CD4-positive, alpha-beta T cell treated with Interleukin-15 for 1 hour (primary cell): ENCODE measurements around the gene PPME1.
A peak's percentile ranks its signal among the peaks of the same experiment; 100 is the strongest.

Experiments used
- DNase-seq: peaks from one replicate; pipeline ENCODE4 v3.0.0-alpha.2; 2020

PPME1 gene

DNA sequence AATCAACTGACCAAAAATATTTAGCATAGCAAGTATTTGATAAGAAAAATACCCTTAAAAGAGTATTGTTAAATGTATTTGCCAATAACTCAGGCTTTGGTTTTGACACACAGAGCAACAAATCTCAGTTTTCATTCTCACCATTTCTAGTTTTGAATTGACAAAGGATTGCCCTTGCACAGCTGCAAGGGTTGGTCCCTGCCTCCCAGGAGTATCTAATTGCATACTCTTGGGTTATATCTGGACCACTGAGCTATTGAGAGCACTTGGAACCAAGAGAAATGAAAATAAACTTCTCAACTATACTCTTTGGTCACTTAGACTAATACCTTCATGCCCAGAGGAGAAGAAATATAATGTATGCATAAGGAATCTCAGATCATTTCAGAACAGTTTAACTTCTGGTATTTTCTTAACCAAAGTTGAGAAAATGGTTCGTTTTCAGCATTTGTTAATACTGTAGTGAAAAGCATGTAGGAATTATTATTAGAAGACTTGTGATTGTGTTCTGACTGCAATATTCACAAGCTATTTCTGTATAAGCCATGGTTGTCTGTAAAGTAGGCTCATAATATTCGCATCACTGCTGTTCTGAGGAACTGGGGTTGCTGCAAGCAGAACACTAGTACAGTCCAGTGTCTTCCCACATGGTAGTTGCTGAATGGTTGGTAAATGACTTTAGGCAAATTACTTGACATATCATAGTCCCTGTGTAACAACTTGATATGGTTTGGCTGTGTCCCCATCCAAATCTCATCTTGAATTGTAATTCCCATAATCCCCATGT lies 8.2 kb upstream of the PPME1 start:
- DNase-seq = no peak

DNA sequence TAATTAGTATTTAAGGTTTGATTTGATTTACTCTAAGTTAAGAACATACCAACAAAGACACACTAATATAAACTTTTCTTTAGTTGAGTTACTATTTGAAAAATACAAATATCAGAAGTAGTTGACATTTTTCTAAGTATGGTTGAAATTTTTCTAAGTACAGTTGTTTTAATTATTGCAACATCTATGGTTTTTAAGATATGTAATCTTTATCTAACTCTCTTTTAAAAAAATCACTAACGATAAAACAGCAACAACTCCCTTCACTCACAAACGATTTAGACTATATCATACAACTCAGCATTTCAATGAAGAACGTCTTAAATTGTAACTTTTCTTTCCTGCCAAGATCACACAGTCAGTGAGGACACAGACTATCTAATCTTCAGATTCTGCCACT lies 2.3 kb upstream of the PPME1 start:
- no peak for DNase-seq

DNA sequence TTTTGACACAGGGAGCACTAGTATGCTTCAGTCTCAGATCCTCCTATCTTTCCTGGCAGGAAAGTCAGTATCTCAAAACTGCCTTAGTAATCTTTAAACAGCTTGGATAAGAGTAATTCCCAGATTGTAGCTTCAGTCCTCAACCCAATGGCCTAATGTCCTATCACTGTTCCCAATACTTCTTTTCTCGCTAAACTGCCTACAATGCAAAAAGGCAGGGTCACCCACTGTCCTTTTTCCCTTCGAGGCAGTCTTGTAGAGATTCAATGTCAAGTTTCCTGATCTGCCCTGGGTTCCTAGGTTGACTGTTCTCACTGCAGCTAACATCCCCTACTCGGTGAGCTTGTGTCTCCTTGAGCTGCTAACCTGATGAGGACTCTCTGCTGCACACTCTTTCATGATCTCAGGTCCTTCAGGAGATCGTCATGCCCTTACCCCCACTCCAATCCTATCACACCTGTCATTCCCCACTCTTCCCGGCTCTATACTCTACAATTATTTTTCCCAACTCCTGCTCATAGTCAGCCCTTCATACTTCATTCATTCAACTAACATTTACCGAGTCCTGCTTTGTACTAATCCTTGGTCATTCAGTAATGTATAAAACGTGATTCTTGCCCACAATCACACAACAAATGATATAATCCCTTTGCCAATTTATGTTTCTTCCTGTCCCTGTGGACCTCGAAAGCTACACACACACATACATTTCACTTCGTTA lies 1.2 kb upstream of the PPME1 start:
- no peak for DNase-seq

DNA sequence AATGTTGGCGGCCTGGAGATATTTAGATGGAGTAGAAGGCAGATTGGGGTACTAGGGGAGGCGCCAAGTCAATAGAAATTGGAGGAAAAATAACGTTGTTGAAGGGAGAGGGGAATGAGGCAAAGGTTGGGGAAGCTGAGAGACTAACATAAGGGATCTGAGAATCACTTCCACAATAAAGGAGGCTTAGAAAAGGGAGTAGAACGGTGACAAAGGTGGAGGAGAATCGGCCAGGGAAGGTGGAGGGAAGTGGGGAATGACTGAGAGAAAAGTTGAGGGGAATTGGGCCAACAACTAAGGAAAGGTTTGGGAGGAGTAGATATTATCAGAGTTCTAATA lies 510 bp downstream of the PPME1 start:
- DNase-seq = no peak

DNA sequence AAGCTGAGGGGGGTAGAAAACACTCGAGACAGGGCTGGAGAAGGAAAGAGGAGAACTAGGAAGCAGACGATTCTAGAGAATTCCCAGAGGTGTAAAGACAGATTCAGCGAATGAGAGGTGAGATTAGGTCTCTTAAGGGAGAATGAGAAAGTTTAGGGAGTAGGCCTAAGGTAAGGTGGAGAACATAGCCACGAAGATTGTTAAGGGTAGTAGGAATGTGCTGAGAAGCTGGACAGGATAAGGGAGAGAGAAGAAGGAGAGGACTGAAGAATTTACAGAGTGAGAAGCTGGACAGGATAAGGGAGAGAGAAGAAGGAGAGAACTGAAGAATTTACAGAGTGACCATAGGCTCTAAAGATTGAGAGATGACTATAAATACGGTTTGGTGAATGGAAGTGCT lies 908 bp downstream of the PPME1 start:
- DNase-seq = no peak

DNA sequence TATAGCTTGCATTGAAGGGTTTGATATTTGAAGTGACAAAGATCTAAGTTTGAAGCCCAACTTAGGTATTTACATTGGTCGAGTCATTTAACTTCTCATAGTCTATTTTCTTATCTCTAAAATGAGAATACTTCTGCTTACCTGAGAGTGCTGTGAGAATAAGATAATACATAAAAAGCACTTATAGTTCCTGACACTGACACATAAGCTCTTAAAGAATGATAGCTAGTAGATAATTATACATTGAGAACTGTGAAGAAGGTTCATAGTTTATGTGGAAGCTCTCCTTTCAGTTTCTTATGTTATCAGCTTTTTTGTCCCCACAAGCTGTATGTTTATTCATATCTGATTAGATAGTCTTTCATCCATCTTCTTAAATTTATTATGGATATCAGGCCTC lies 4.8 kb downstream of the PPME1 start:
- no peak for DNase-seq

DNA sequence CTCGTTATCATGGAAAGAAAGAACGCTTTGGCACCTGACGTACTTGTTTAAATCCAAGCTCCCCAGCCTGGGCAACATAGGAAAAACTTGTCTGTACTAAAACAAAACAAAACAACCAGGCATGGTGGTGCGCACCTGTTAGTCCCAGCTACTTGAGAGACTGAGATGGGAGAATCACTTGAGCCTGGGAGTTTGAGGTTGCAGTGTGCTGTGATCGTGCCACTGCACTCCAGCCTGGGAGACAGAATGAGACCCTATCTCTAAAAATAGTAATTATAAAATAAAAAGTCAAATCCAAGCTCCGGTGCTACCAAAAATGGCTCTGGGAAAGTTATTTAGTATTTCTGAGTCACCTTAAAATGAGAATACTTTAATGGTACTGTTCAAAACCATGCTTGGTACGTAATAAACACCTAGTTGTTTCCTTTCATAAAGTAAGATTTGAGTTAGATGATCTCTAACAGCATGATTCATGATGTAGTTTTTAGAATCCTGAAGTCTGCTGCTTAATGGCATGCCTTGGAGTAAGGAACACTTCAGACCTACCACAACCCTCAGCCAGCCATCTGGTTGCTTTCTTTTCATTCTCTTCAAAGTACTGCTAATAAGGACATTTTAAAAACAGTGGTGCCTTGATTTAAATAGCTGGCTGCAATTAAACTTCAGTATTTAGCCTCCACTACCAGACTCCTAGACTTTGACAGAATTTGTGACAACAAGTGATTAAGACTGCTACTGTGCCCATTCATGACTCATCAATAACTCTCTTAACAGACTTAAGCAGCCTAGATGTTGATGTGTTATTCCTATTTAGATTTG lies 8.4 kb downstream of the PPME1 start:
- no peak for DNase-seq

DNA sequence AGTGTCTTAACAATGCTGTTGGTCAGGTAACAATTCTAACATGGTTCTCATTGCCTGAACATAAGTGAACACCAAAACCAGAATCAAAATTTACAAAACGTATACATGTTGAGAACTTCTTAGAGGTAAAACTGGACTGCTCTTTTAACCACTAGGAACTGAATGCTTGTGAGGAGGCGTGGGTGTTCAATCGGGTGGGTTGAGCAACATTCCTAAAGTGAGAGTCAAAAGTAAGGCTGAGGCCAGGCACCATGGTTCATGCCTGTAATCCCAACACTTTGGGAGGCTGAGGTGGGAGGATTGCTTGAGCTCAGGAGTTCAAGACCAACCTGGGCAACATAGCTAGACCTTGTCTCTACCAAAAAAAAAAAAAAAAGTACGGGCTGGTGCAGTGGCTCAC lies 11.5 kb downstream of the PPME1 start:
- no peak for DNase-seq

DNA sequence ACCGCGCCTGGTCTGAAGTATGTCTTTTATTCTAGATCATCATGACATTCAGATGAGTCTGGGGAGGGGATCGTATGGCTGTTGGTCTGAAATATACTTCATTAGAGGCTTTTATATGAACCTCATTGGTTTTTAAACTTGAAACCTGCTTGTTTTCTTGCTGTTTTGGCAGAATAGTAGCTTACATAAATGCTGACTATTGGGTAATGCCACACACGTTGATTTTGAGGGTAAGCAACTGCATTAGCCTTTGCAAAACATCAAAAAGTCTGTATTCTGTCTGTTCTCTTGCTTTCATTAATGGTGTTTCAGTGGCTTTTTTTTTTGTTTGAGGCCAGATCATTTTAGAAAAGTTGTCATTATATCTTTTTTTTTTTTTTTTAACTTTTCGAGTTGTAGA lies 14.2 kb downstream of the PPME1 start:
- no peak for DNase-seq

DNA sequence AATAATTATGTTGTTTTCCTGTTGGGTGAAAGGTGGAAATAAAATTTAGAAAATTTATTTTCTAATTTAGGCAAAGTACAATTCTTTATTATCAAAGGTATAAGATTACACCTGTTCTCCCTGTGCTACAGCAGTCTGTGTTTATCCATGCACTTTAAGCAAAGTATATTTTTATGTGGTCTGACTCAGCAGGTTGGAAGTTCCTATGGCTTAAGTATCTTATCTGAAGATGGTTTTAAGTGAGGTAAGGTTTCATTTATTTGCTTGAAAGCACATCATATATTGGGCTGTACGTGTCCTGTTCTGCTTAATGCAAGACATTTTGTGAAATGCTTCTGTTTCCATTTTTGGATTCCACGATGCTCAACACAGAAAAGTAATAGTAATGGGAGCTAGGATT lies 14.6 kb downstream of the PPME1 start:
- no peak for DNase-seq

DNA sequence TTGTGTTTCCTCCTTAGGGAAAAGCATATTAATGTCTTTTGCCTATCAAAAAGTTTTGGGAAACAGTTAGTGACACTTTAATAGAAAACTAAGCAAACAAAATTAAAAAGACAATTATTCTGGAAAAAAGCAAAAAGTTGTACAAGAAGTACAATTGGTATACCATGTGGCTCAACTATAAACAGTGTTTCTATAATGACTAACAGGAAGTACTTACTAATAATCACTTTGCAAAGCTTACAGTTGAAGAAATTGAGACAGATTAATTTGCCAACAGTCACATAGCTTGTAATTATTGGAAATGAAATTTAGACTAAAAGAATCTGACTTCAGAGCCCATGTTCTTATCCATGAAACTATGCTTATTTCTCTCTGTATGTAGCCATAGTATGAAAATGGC lies 24.7 kb downstream of the PPME1 start:
- no peak for DNase-seq

DNA sequence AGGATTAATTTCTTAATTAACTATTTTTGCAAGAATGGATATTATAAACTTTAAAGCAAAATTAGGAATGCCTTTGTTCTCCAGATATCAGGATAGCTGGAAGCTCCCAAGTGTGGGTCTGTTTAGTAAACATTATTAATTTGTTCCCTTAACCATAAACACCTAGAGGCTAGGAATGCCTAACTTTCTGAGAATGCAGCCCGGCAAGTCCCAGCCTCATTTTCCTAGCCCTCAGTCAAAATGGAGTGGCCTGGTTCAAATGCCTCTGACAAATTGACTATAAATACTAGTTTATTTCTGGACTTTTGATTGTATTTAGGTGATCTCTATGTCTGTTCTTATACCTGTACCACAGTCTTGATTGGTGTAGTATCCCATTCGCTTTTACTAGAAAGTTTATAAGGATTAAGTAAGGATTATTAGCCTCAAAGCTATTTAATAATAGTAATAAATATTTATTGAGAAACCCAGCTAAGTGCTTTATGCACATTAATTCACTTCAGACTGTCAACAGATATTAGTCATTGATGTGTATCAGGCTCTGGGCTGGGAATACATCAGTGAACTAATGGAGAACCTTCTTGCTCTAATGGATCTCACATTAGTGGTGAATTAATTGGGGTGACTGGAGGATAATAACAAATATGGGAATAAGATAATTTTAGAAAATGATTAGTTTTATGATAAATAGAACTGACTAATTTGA lies 25.8 kb downstream of the PPME1 start:
- DNase-seq = no peak

DNA sequence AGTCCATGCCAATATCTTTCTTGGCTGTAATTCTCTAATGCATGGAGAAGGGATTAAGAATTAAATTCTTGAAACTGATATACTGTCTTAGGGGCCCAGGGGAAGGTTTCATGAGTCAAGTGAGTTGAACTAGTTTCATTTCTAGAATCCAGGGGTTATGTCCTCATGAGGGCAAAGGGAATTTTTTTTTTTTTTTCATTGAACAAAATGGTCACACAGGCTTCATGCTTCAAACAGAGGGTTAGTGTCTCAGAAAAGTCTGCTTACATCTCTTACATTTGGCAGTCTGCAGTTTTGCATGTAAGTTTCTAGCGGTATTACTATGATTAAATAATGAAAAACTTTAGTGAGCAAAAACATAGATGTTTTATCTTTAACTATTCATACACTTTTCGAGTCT lies 32.9 kb downstream of the PPME1 start:
- DNase-seq = no peak

DNA sequence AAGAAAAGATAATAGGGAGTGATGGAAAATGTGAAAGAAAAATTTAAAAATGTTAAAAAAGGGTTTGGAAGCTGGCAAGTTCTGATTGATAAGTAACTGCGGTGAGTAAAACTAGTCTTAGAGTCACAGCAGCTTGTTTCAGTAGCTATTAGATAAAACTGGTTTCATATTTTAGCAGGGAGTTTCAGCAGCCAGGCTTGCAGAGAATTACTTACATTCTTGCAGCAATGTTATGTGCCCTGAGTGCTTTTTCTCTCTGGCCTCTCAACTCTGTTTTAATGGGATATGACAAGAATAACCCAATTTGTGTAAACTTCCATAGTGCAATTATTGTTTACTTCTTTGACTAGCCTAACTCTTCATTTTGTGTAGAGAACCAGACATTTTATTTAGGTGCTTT lies 33.6 kb downstream of the PPME1 start:
- DNase-seq = no peak

DNA sequence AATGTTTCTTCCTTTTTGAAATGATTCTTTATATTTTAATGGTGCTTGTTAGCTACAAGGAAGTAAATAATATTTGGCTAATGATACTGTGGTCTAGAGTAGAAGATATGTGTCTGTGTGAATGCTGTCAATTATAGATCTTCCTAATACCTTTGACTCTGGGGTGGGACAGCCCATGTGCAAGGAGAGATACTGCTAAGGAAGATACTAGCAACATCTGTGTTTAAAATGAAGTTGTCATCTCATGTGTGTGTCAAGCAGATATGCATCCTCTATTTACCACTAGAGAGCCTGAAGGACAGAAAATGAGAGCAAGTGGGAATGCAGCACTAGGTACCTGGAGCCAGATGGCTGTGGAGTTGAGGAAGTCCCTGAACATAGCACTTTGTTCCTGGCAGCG lies 34.1 kb downstream of the PPME1 start:
- DNase-seq = no peak

DNA sequence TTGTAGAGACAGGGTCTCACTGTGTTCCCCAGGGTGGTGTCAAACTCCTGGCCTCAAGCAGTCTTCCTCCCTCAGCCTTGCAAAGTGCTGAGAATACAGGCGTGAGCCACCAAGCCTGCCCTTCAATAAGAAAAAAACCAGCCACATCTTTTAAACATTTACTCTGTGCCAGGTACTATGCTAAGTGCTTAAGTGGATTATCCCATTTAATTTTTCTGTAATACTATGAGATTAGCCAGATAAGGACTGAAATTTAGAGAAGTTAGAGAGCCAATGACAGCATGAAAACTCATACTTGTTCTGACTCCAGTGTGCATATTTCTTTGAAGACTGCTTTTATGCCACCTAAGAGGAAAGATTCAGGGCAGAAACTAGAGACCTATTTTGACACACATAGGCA lies 35.7 kb downstream of the PPME1 start:
- no peak for DNase-seq

DNA sequence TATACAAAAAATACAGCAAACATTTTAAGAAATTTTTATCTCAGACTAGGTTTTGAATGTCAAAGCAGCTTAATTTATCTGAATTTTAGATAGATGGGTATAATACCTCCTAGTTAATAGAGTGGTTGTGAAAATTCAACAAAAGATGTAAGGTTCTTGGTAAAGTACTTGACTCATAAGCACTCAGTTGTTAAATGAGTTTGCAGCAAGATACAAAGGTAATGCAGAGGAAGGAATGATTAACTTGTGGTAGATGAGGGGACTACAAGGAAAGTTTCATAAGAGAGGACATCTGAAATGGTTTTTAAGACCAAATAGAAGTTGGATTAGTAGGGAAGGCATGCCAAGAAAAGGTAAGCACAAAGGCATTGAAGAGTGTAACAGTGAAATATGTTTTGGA lies 37.4 kb downstream of the PPME1 start:
- no peak for DNase-seq

DNA sequence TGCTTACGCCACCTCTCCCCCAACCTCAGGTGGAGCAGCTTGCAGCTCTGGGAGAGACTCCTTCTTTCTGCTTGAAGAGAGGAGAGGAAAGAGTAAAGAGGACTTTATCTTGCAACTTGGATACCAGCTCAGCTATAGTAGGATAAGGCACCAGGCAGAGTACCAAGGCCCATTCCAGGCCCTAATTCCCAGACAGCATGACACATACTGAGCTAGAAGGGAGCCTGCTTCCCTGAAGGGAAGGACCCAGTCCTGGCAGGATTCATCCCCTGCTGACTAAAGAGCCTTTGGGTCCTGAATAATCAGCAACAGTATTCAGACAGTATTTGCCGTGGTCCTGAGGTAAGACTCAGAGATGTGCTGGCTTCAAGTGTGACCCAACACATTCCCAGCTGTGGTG lies 41.4 kb downstream of the PPME1 start:
- no peak for DNase-seq

DNA sequence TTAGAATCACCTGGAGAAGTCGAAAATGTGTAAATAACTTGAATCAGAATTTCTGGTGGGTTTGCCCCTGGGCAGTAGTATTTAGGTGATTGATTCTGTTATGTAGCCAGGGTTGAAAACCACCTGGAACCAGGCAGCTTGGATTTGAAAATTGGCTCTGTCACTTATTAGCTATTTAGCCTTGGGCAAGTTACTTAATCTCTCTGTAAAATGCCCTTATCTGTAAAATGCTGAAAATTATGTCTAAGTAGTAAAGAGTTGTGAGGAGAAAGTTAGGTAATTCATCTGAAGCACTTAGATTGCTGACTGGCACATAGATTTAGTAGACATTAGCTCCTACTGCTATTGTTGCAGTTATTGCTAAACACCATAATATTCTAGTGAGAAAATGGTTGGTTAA lies 49.3 kb downstream of the PPME1 start:
- DNase-seq = no peak

DNA sequence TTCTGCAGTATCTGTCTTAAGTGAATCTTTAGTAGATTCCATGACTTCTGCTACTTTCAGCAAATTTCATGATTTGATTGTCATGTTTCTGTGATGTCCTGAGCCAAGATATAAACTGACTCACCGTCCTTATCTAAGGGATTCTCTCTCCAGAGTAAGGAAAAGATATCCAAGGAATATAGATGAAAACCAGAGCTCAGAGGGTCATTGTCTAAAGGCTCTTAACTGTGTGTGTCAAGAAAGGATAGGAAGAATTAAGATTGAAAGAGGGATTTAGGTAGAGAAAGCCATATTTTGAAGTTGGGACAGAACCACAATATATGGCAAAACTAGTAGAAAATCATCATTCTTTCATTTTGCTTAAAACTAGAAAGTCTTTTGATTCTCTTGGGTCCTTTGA lies 50.7 kb downstream of the PPME1 start:
- no peak for DNase-seq

DNA sequence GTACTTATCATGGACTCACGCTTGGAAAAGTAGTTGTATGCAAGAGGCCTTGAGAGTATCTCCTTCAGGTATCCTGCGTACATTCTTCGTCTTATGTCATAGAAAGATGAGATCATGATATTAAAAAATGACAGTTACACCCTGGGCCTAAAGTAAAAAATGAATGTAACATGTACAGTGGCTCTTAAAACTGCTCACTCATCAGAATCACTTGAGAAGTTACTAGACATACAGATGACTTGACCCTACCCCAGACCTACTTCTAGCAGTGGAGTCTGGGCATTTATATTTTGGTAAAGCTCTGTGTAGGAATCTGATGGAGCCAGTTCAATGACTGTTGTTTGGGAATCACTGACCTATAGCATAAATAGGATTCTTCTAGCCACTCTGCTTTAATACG lies 54.5 kb downstream of the PPME1 start:
- no peak for DNase-seq

DNA sequence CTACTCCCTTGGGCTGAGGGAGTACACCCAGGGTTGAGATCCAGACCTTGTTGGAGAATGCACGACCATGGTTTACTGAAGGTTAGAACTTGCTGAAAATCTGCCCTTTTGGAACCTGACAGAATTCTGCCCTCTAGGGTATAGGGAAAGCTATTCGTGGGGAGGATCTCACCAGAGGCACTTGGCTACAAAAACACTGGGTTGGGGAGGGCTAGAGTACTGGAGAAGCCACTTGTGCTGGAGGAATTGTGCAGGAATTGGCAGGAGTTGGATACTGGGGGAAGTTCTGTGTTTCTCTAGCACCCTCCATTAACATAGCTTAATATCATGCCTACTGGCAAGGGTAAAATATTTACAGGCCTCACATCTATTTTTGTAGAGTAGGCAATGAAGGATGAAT lies 55.8 kb downstream of the PPME1 start:
- no peak for DNase-seq

DNA sequence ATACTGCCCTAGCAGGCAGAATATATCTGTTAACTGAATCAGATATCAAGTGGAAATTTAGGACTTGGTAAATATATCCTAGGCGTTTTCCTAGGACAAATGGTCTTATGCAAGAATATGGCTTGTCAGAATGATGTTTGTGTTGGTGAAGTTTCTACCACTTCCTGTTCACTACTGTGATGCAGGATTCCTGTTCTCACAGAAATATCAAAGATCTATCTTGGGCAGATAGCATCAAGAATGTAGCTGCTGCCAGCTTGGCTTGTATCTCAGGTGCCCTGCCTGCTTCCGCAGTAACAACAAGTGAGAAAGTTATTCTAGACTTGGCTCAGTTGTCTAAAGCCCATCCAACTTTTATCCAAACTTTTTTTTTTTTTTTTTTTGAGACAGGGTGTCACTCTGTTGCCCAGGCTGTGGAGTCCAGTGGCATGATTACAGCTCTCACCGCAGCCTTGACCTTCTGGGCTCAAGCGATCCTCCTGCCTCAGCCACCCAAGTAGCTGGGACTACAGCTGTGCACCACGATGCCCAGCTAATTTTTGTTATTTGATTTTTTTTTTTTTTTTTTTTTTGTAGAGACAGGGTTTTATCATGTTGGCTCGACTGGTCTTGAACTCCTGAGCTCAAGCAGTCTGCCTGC lies 61.3 kb downstream of the PPME1 start:
- peak; percentile 21 for DNase-seq
